ENCODE results near the gene LMAN2L.

DNA sequence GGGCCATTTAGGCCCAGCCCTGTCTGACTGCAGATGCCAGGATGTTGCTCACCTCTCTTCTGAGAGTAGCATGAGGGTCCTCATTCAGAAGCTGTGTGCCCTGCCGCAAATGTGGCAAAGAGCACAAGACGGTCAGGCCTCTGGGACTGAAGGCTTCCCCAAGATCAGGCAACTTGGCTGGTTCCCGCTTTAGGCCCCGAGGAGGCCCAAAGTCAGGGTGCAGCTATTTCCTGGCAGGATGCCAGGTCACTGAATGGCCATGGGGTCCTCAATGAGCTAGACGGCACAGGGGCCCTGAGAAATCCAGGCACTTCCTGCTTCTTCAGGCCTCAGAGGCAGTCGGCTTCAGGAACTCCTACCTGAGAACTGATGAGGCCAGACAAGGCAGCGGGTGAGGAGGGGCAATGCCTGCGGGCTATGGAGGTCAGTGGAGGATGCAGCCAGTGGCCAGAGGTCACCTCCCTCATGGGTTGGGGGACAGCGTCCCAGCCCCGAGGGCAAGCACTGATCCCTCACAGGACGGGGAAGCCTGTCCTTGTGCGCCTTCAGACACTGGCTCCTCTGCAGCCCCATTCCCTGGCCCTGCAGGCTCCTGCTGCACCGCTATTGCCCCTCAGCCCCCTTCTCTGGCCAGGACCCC, 44.9 kb downstream of the LMAN2L start:
- TF ChIP-seq TAF1 (conservative IDR thresholded peaks at IDR 0.05): no peak
- TF ChIP-seq, protein P1, sequence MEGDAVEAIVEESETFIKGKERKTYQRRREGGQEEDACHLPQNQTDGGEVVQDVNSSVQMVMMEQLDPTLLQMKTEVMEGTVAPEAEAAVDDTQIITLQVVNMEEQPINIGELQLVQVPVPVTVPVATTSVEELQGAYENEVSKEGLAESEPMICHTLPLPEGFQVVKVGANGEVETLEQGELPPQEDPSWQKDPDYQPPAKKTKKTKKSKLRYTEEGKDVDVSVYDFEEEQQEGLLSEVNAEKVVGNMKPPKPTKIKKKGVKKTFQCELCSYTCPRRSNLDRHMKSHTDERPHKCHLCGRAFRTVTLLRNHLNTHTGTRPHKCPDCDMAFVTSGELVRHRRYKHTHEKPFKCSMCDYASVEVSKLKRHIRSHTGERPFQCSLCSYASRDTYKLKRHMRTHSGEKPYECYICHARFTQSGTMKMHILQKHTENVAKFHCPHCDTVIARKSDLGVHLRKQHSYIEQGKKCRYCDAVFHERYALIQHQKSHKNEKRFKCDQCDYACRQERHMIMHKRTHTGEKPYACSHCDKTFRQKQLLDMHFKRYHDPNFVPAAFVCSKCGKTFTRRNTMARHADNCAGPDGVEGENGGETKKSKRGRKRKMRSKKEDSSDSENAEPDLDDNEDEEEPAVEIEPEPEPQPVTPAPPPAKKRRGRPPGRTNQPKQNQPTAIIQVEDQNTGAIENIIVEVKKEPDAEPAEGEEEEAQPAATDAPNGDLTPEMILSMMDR (IDR thresholded peaks at IDR 0.05; ENCODE audit: low read depth, low read length, missing input control): no peak
- no peak for TF ChIP-seq FOXA1 (IDR thresholded peaks at IDR 0.05)
- TF ChIP-seq, protein P2, sequence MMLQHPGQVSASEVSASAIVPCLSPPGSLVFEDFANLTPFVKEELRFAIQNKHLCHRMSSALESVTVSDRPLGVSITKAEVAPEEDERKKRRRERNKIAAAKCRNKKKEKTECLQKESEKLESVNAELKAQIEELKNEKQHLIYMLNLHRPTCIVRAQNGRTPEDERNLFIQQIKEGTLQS (IDR thresholded peaks at IDR 0.05): no peak
- no peak for TF ChIP-seq SP1 (IDR thresholded peaks at IDR 0.05)
